ENCODE results near the gene SLC13A1.

- no peak for TF ChIP-seq CTCF (IDR thresholded peaks at IDR 0.05; ENCODE audit: borderline replicate concordance, extremely low read depth, low read length, poor library complexity, severe bottlenecking)
- no peak for TF ChIP-seq EZH2 (IDR thresholded peaks at IDR 0.05; ENCODE audit: borderline replicate concordance, low read depth, low read length, severe bottlenecking)
Measured at GRCh38 chr7:123193235-123193634, 6.5 kb downstream of the SLC13A1 start.

All from DND-41 (cell line).